ENCODE measurements around the gene GPR153. TPM values are rescaled to one million over a fixed set of nuclear protein-coding genes. Genes with fewer than 3 reads are reported as not detected.

The GPR153 gene
- total and polyA plus RNA-seq, 2 of the 13 experiments (the other 11 are each of a cell fraction or from before 2014, with no cell fraction given), result 0.22 to 0.31 TPM

GRCh38 chr1:6205849-6206519 is 54.9 kb downstream of the GPR153 start, which contains the start of gene RNF207 (continued):
- peak; percentile 64; the same call in 1 of the 2 replicates for TF ChIP-seq ZNF280D (CRISPR knock-in tag; IDR thresholded peaks at IDR 0.05)
- TF ChIP-seq ARID2 (CRISPR knock-in tag; IDR thresholded peaks at IDR 0.05; ENCODE audit: borderline replicate concordance), result no peak
- peak; percentile 81 for TF ChIP-seq SKI (IDR thresholded peaks at IDR 0.05; ENCODE audit: partially characterized antibody)
- no peak for TF ChIP-seq FLYWCH1 (CRISPR knock-in tag; IDR thresholded peaks at IDR 0.05)
- TF ChIP-seq BRD4 (CRISPR knock-in tag; IDR thresholded peaks at IDR 0.05), result peak; percentile 84
- TF ChIP-seq ZFP91 (CRISPR knock-in tag; IDR thresholded peaks at IDR 0.05; ENCODE audit: borderline replicate concordance), result peak; percentile 39; the same call in 1 of the 2 replicates
- peak; percentile 52 for TF ChIP-seq KMT2A (CRISPR knock-in tag; IDR thresholded peaks at IDR 0.05)
- TF ChIP-seq TCF7L2 (IDR thresholded peaks at IDR 0.05; ENCODE audit: low read depth, low read length), result no peak
- peak; percentile 83 for TF ChIP-seq RBM39 (IDR thresholded peaks at IDR 0.05; ENCODE audit: low read depth, low read length, poor library complexity, severe bottlenecking)
- peak; percentile 30; the same call in 1 of the 2 replicates for TF ChIP-seq RFXAP (CRISPR knock-in tag; IDR thresholded peaks at IDR 0.05; ENCODE audit: borderline replicate concordance)
- TF ChIP-seq HNRNPLL (IDR thresholded peaks at IDR 0.05; ENCODE audit: low read depth, low read length, poor library complexity, severe bottlenecking), result peak; percentile 59
- peak; percentile 66 for TF ChIP-seq ZFP90 (CRISPR knock-in tag; IDR thresholded peaks at IDR 0.05; ENCODE audit: borderline replicate concordance)
- TF ChIP-seq ELK4 (CRISPR knock-in tag; IDR thresholded peaks at IDR 0.05; ENCODE audit: borderline replicate concordance), result no peak
- TF ChIP-seq ZNF44 (CRISPR knock-in tag; IDR thresholded peaks at IDR 0.05), result peak; percentile 55; the same call in 1 of the 2 replicates

All from HepG2 (cell line).